Prostate gland (tissue), 2 donors: ENCODE measurements around the gene EPHA6. TPM values are rescaled to one million over a fixed set of nuclear protein-coding genes. Genes with fewer than 3 reads are reported as not detected.

Source experiments
- DNase-seq: peaks from one replicate; pipeline ENCODE4 v3.0.0-alpha.2; 2019; ENCODE audit warnings: low spot score
- H3K27ac ChIP-seq, 2 donors: fragments of 200-600 bp; sonication (generic); 2 replicates each; pipeline ENCODE4 v1.5.1; 2017 to 2019
- H3K27me3 ChIP-seq: fragments of 200-600 bp; sonication (generic); replicated peaks from 2 replicates; pipeline ENCODE4 v1.5.1; 2019; ENCODE audit not compliant: insufficient read depth
- H3K36me3 ChIP-seq, 2 donors: fragments of 200-600 bp; sonication (generic); 1 replicate in 1 of 2; 2 replicates in 1 of 2; pipeline versions ENCODE4 v1.5.1 to v1.8.1; 2017 to 2019
- H3K4me1 ChIP-seq: fragments of 200-600 bp; sonication (generic); replicated peaks from 2 replicates; pipeline ENCODE4 v1.5.1; 2019
- H3K4me3 ChIP-seq, 2 donors: fragments of 200-600 bp; sonication (generic); 2 replicates each; pipeline ENCODE4 v1.5.1; 2017 to 2019
- H3K9me3 ChIP-seq: fragments of 200-600 bp; sonication (generic); 2 replicates; pipeline ENCODE4 v1.5.1; 2017
- POLR2A ChIP-seq: fragments of 450-650 bp; IDR thresholded peaks from one replicate; pipeline ENCODE4 v1.6.1; 2016; ENCODE audit warnings: antibody characterized with exemption, mild to moderate bottlenecking
- POLR2AphosphoS5 ChIP-seq: sonication (generic); formaldehyde crosslinking; IDR thresholded peaks from one replicate; pipeline ENCODE4 v1.6.1; 2017; ENCODE audit warnings: antibody characterized with exemption
- WGBS: methylation state at CpG from one replicate; pipeline ENCODE4 v1.1.5; 2018; 5-methylcytosine and 5-hydroxymethylcytosine counted together
- intact Hi-C: fragments of 100-400 bp; cut with DNase I; formaldehyde crosslinking; loops from one replicate; pipeline ENCODE4 v1.14.2; 2022
- total RNA-seq, 2 donors: library from RNA; depleted of rRNA; stranded (reverse); fragments of >200 nt; gene quantifications; one replicate each; pipeline ENCODE4 v1.1.0, GENCODE V29; 2016
- TF ChIP-seq, protein P1 (sequence below), 4 experiments: fragments of 200-600 bp in 2 of 4; fragments of 450-650 bp in 2 of 4; sonication (generic) in 2 of 4; IDR thresholded peaks; 1 replicate in 3 of 4; 2 replicates in 1 of 4; pipeline ENCODE4 v1.5.1; 2016 to 2019; ENCODE audit warnings: antibody characterized with exemption in 4 of 4, mild to moderate bottlenecking in 2 of 4, moderate library complexity in 2 of 4

The EPHA6 gene
- total RNA-seq, 2 donors from 2014 or later = 1.1 to 3.7 TPM

DNA sequence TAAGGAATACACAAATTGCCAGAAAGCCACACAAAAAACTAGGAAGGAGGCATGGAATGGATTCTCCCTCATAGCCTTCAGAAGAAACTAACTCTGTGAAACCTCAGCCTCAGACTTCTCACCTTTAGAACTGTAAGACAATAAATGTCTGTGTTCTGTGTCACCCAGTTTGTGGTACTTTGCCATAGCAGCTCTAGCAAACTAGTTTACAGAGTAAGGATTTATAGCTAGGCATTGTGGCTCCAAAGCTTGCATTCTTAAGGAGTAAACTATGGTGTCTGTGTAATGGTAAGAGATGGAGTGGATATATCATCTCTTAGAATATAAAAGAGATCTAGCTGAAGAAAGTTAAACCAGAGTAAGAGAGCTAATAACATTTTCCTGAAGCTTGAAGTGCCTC lies 18.9 kb downstream of the EPHA6 start:
- intact Hi-C loops = no loop called here
- H3K36me3 ChIP-seq = no peaks in the 10 kb centered on the region
- no peaks in the 10 kb centered on the region for H3K4me1 ChIP-seq
- H3K27ac ChIP-seq = no peak overlapping the region
- H3K9me3 ChIP-seq = no peaks in the 10 kb centered on the region
- DNase-seq = no peak
- no peaks in the 10 kb centered on the region for H3K27me3 ChIP-seq
- TF ChIP-seq POLR2A (no peak), POLR2AphosphoS5 (no peak)
- TF ChIP-seq, protein P1, sequence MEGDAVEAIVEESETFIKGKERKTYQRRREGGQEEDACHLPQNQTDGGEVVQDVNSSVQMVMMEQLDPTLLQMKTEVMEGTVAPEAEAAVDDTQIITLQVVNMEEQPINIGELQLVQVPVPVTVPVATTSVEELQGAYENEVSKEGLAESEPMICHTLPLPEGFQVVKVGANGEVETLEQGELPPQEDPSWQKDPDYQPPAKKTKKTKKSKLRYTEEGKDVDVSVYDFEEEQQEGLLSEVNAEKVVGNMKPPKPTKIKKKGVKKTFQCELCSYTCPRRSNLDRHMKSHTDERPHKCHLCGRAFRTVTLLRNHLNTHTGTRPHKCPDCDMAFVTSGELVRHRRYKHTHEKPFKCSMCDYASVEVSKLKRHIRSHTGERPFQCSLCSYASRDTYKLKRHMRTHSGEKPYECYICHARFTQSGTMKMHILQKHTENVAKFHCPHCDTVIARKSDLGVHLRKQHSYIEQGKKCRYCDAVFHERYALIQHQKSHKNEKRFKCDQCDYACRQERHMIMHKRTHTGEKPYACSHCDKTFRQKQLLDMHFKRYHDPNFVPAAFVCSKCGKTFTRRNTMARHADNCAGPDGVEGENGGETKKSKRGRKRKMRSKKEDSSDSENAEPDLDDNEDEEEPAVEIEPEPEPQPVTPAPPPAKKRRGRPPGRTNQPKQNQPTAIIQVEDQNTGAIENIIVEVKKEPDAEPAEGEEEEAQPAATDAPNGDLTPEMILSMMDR (IDR thresholded peaks at IDR 0.05) = no peak
- H3K4me3 ChIP-seq = no peak overlapping the region

DNA sequence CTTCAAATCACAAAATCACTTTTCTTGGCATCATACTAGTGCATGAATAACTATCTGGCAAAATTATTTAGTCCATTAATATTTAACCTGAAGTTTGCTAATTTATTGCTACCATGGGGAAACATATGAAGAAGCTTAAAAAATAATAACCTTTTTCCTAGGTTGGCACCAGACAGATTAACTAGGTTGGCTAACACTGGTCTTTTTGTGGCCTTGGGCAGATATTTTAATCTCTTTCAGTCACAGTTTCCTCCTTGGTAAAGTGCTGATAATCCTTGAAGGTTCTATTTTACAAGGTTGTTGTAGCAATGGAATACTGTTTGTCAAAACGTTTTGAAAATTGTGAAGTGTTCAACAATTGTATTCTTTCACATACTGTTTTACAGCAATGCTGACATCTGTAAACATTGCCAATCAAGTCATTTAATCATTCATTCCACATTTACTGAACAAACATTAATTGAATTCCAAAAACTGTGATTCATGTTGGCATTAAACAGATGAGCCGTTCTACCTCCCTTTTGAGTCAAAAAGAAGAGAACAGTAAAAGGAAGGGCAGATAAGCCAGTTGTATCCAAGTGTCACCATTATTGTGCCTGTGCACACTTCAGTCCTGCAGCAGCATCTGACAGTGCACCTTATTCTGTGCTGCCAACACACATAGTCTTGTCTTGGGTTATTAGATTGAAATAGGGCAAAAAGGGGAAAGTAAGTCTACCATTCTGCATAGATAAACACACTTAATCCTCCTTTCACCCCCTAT lies 21.9 kb downstream of the EPHA6 start:
- 18% methylated on average over 2 of the region's 2 CpGs for WGBS
- DNase-seq = no peak
- no peak overlapping the region for H3K27ac ChIP-seq
- no peak overlapping the region for H3K4me3 ChIP-seq
- H3K27me3 ChIP-seq = no peaks in the 10 kb centered on the region
- intact Hi-C loops = no loop called here
- H3K36me3 ChIP-seq = no peaks in the 10 kb centered on the region
- TF ChIP-seq, protein P1 (IDR thresholded peaks at IDR 0.05) = no peak
- TF ChIP-seq POLR2A (no peak), POLR2AphosphoS5 (no peak)
- no peaks in the 10 kb centered on the region for H3K4me1 ChIP-seq
- H3K9me3 ChIP-seq = no peaks in the 10 kb centered on the region

DNA sequence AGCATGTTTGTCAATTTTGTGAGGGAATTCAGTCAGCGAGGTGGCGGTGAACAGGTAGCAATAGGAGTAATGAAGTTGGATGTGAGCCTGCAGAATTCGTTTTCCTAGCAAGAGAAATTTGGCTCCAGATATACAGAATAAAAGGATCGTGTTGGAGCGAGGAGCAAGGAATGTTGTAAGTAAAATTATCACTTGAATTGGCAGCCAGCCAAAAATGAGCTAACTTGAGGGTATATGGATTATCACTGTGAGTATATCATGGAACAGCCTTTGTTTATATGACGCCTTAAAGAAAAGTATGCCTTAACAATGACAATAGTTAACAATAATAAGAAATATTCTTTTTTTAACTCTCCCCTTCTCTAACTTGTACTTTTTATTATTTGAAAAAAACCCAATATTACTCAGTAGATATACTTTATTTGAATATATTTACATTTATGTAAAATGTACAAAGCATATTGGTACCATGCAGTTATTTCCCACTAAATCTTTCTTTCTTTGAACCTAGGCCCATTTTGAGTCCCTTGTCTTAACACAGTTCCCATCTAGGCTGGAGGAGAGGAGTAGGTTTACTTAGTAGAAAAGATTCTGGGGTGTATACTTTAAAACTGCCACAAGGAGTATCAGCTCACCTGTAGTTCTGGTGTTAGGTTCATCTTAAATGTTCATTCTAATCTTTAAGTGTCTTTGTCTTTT lies 29.3 kb downstream of the EPHA6 start:
- no peaks in the 10 kb centered on the region for H3K27me3 ChIP-seq

DNA sequence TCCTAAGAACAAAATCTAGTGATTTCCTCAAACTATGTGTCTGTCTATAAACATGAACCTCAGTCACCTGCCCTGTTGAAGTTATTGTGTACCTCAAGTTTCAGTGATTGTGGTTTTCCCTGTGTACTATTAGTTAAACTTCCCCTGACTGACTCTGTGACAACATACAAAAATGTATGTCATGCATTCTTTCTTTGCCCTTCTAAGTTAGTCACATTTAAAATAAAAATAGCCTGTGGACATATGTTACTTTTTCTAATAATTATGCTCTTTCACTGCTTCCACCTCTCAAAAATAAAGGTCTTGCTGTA lies 29.8 kb downstream of the EPHA6 start:
- Histone ChIP-seq H3K27me3 (no peaks in the 10 kb centered on the region), H3K36me3 (no peaks in the 10 kb centered on the region), H3K27ac (no peak overlapping the region), H3K4me1 (no peaks in the 10 kb centered on the region), H3K9me3 (no peaks in the 10 kb centered on the region), H3K4me3 (no peak overlapping the region)
- no peak for DNase-seq
- TF ChIP-seq, protein P1 (IDR thresholded peaks at IDR 0.05) = no peak
- no peak for TF ChIP-seq POLR2A
- no peak for TF ChIP-seq POLR2AphosphoS5
- intact Hi-C loops = no loop called here

More for the DNA sequence above, 29.3 kb downstream of the EPHA6 start:
- Histone ChIP-seq H3K27ac (no peak overlapping the region), H3K4me1 (no peaks in the 10 kb centered on the region), H3K4me3 (no peak overlapping the region), H3K9me3 (no peaks in the 10 kb centered on the region), H3K36me3 (no peaks in the 10 kb centered on the region)
- no peak for TF ChIP-seq POLR2AphosphoS5
- TF ChIP-seq POLR2A = no peak
- TF ChIP-seq, protein P1 (IDR thresholded peaks at IDR 0.05) = no peak
- no peak for DNase-seq
- WGBS = 41% methylated on average over 6 of the region's 6 CpGs
- intact Hi-C loops = no loop called here

DNA sequence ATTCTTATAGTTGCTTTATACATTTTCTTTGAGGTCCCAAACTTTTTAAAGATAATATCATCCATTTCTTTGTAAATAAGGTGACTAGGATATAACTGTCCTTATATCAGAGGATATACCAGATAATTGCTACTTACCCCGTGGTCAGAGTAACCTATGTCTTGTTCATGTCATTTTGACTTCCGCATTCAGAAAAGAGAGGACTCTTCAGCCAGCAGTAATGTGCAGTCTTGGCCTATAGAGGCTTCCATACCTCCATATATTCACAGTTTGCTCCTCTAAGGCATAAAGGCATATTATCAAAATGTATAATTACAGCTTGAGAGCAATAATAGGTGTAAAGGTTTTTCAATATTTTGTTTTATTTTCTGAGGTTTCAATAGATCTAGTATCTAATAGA lies 38.5 kb downstream of the EPHA6 start:
- TF ChIP-seq POLR2A = no peak
- TF ChIP-seq, protein P1 (IDR thresholded peaks at IDR 0.05) = no peak
- TF ChIP-seq POLR2AphosphoS5 = no peak
- Histone ChIP-seq H3K4me1 (no peaks in the 10 kb centered on the region), H3K4me3 (no peak overlapping the region), H3K27me3 (no peaks in the 10 kb centered on the region), H3K36me3 (no peaks in the 10 kb centered on the region), H3K27ac (no peak overlapping the region), H3K9me3 (no peaks in the 10 kb centered on the region)
- WGBS = 92% methylated on average over 2 of the region's 2 CpGs
- no peak for DNase-seq
- intact Hi-C loops = no loop called here
